Upper lobe of right lung (tissue), 1 donor: ENCODE results near the gene ATP6V1G3. TPM values are rescaled to one million over a fixed set of nuclear protein-coding genes. Genes with fewer than 3 reads are reported as not detected.

Source experiments
- ATAC-seq: fragments of 200-7000 bp; cut with Tn5 transposase; one replicate; pipeline ENCODE4 v1.9.1; 2020; ENCODE audit warnings: mild to moderate bottlenecking, moderate library complexity
- DNase-seq: peaks from one replicate; pipeline ENCODE4 v3.0.0-alpha.2; 2020
- H3K27ac ChIP-seq: fragments of 200-600 bp; one replicate; pipeline ENCODE4 v1.8.0; 2022
- H3K27me3 ChIP-seq: fragments of 200-600 bp; one replicate; pipeline ENCODE4 v1.8.0; 2022; ENCODE audit warnings: mild to moderate bottlenecking
- H3K36me3 ChIP-seq: fragments of 200-600 bp; one replicate; pipeline ENCODE4 v1.8.0; 2022
- H3K4me1 ChIP-seq: fragments of 200-600 bp; one replicate; pipeline ENCODE4 v1.8.0; 2022
- H3K4me3 ChIP-seq: fragments of 200-600 bp; one replicate; pipeline ENCODE4 v1.8.0; 2022; ENCODE audit warnings: mild to moderate bottlenecking
- H3K9me3 ChIP-seq: fragments of 200-600 bp; one replicate; pipeline ENCODE4 v1.8.0; 2022
- CTCF ChIP-seq: fragments of 200-600 bp; IDR thresholded peaks from one replicate; pipeline ENCODE4 v1.8.0; 2022; ENCODE audit warnings: antibody characterized with exemption
- intact Hi-C: fragments of 100-400 bp; cut with DNase I; formaldehyde crosslinking; loops from one replicate; pipeline ENCODE4 v1.11.0; 2022
- total RNA-seq: library from RNA; stranded (reverse); fragmentation: NEBNext Ultra II Directional; extraction: Animal tissue kit (Norgen Biotek cat#: 25700); gene quantifications from one replicate; pipeline ENCODE4 v1.2.1, GENCODE V29; 2021
- donor health status: DM: no; HTN: yes; CAD: no; lungs with severe emphysema.

ATP6V1G3 gene
- total RNA-seq, 1 donor from 2014 or later, result not detected

GRCh38 chr1:198520524-198521254 is 19.8 kb downstream of the ATP6V1G3 start:
- Histone ChIP-seq H3K27me3 (no peaks in the 10 kb centered on the region), H3K4me1 (no peaks in the 10 kb centered on the region), H3K9me3 (no peaks in the 10 kb centered on the region), H3K4me3 (no peak overlapping the region), H3K27ac (no peak overlapping the region), H3K36me3 (no peaks in the 10 kb centered on the region)
- intact Hi-C loops, result no loop called here
- no peak for DNase-seq
- no peak for ATAC-seq
- no peak for TF ChIP-seq CTCF

GRCh38 chr1:198519639-198520501 is 20.6 kb downstream of the ATP6V1G3 start:
- intact Hi-C loops, result no loop called here
- no peaks in the 10 kb centered on the region for H3K27me3 ChIP-seq
- TF ChIP-seq CTCF, result no peak

DNA sequence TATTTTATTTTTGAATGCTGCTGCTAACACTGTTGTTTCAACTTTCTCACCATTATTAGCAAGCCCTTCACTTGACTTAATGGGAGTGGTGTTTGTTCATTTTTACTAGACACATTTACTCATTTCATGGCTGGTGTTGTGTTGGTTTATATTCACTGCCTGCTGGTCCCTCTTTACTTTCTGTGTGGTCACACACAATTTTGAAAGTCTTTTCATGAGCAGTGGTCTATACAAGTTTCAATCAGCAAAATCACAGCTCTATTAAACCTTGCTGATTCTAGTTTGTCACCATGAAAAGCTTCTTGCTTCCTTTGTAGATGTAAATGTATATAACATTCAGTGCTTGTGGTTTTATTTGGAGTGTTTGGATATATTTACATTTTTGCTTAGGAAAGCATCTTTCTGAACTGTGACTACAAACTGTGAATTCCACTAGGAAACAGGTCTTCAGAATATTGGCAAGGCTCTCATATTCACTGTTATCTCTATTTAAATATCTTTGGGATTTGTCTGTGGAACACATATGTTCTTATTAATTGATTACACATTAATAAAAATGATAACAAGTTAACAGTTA is 22.8 kb downstream of the ATP6V1G3 start:
- intact Hi-C loops, result no loop called here
- DNase-seq (no peak), ATAC-seq (no peak)
- H3K27ac ChIP-seq, result no peak overlapping the region
- H3K27me3 ChIP-seq, result no peaks in the 10 kb centered on the region
- no peak for TF ChIP-seq CTCF
- no peak overlapping the region for H3K4me3 ChIP-seq
- no peaks in the 10 kb centered on the region for H3K36me3 ChIP-seq
- no peaks in the 10 kb centered on the region for H3K9me3 ChIP-seq
- H3K4me1 ChIP-seq, result no peaks in the 10 kb centered on the region

More at GRCh38 chr1:198519639-198520501, 20.6 kb downstream of the ATP6V1G3 start:
- Histone ChIP-seq H3K36me3 (no peaks in the 10 kb centered on the region), H3K9me3 (no peaks in the 10 kb centered on the region), H3K4me3 (no peak overlapping the region), H3K27ac (no peak overlapping the region), H3K4me1 (no peaks in the 10 kb centered on the region)
- ATAC-seq (no peak), DNase-seq (no peak)

DNA sequence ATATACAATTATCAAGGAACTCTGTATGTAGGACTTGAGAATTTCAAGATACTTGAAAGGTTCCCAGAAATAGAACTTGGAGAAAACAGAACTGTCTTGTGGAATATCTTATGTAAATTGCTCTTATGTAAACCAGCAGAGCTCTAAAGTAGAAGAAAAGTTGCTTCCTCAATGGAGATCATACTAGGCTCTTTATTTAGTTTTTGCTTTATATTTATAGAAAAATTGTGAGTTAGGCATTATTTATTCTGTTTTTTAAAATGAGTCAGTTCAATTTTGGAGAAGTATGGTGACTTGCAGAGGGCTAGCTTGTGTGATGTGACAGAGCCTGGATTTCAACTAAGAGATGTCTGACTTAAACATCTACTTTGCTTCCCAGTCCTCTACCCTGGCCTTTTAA is 40.4 kb downstream of the ATP6V1G3 start:
- Histone ChIP-seq H3K27me3 (no peaks in the 10 kb centered on the region), H3K36me3 (no peaks in the 10 kb centered on the region), H3K4me3 (no peak overlapping the region), H3K4me1 (no peaks in the 10 kb centered on the region), H3K27ac (no peak overlapping the region), H3K9me3 (no peaks in the 10 kb centered on the region)
- DNase-seq (no peak), ATAC-seq (no peak)
- intact Hi-C loops, result no loop called here
- TF ChIP-seq CTCF, result no peak

DNA sequence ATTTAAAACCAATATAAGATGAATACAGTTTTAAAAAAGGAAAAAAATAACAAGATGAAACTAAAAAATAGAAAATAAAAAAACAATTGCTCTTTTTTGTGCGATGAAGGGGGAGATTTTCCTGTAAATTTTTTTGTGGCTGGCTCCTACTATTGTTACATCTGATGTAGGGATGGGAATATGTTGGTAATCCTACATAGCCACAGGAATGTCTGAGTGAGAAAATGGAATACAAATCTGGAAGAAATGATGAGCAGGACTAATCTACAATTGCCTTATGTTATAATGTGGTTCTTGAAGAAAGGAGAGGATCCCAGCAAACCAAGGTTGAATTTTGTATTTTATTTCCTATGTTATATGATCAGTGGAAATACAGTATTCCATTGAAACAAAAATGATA is 40.9 kb downstream of the ATP6V1G3 start:
- no peaks in the 10 kb centered on the region for H3K36me3 ChIP-seq
- intact Hi-C loops, result no loop called here
- ATAC-seq (no peak), DNase-seq (no peak)
- H3K27me3 ChIP-seq, result no peaks in the 10 kb centered on the region
- no peak overlapping the region for H3K4me3 ChIP-seq
- H3K4me1 ChIP-seq, result no peaks in the 10 kb centered on the region
- no peak overlapping the region for H3K27ac ChIP-seq
- no peaks in the 10 kb centered on the region for H3K9me3 ChIP-seq
- no peak for TF ChIP-seq CTCF
